Measurements from ENCODE around the gene SLC16A10. TPM values are rescaled to one million over a fixed set of nuclear protein-coding genes. Genes with fewer than 3 reads are reported as not detected.

Gene SLC16A10
- total RNA-seq, 1 experiment from 2014 or later, result 1.7 TPM

DNA sequence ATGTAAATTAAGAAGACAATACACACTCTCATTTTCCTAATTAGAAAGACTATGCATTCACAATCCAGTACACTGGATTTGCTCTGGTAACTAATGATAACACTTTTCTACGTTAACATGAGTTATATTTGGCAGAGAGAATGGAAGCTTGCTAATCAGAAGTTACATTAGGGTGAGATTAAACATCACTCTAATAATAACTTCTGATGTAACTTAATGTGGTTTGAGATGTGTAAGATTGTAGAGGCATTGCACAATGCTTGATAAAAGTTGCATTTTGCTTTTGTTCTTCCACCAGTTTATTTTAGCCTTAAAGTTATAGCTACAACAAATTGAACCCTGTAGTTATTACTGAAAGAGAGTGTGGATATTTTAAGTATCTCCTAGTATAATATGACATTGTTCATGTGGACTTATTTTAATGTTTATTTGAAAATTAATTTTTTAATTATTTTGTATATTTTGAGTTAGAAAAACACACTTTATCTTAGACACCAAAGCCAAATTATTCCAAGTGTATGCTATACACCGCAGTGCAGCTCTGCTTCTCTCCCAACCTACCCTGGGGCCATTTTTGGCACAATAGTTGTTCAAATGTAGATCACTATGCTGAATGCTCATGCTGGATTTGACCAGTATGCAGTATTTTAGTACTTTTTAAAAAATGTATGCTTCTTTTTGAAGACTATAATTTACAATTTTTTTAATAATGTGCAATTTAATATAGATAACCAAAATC, 143.2 kb downstream of the SLC16A10 start:
- intact Hi-C loops (cut with micrococcal nuclease; ENCODE audit: unreplicated experiment), result no loop called here
- H3K4me3 ChIP-seq, result peak overlapping the region; percentile 1; the same call in 1 of the 2 replicates
- H3K9me3 ChIP-seq (ENCODE audit: insufficient read depth, low read depth), result no peaks in the 10 kb centered on the region
- POLR2A ChIA-PET (ENCODE audit: unreplicated experiment), result interaction anchor here (0.6 kb wide), 1 partner anchor 28 kb away, joined by 4 read pairs; a partner anchor contains a TSS
- CTCF ChIA-PET, result interaction anchor here (0.6 kb wide), 1 partner anchor 113 kb away, joined by 5 read pairs; no protein-coding TSS in a partner anchor
- H3K36me3 ChIP-seq (ENCODE audit: low read depth), result no peaks in the 10 kb centered on the region
- peaks cover 44% of the 10 kb centered on the region for H3K4me1 ChIP-seq (replicated peaks; ENCODE audit: insufficient read depth)
- H3K27me3 ChIP-seq (ENCODE audit: insufficient read depth, low read depth), result no peaks in the 10 kb centered on the region
- no peaks in the 10 kb centered on the region for H4K20me1 ChIP-seq (ENCODE audit: insufficient read depth)
- peak overlapping the region; percentile 82 for H3K27ac ChIP-seq
- H3K9me2 ChIP-seq (ENCODE audit: insufficient read depth), result no peaks in the 10 kb centered on the region
- no peak for TF ChIP-seq EZH2 (IDR thresholded peaks at IDR 0.05; ENCODE audit: low read depth)
- TF ChIP-seq, protein P1, sequence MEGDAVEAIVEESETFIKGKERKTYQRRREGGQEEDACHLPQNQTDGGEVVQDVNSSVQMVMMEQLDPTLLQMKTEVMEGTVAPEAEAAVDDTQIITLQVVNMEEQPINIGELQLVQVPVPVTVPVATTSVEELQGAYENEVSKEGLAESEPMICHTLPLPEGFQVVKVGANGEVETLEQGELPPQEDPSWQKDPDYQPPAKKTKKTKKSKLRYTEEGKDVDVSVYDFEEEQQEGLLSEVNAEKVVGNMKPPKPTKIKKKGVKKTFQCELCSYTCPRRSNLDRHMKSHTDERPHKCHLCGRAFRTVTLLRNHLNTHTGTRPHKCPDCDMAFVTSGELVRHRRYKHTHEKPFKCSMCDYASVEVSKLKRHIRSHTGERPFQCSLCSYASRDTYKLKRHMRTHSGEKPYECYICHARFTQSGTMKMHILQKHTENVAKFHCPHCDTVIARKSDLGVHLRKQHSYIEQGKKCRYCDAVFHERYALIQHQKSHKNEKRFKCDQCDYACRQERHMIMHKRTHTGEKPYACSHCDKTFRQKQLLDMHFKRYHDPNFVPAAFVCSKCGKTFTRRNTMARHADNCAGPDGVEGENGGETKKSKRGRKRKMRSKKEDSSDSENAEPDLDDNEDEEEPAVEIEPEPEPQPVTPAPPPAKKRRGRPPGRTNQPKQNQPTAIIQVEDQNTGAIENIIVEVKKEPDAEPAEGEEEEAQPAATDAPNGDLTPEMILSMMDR (conservative IDR thresholded peaks at IDR 0.05), result no peak
- H3K4me2 ChIP-seq, result peak overlapping the region; percentile 55
- no TSS peak for BruUV-seq (replicated peaks)
- no peak overlapping the region for H2AFZ ChIP-seq
- H3K79me2 ChIP-seq (ENCODE audit: low read depth), result no peaks in the 10 kb centered on the region
- H3F3A ChIP-seq (ENCODE audit: insufficient read depth, low read depth), result peaks cover 23% of the 10 kb centered on the region
- peak in 1 of 2 experiments; percentile 75 for DNase-seq

- Histone ChIP-seq H3K9me3 (ENCODE audit: insufficient read depth, low read depth) (no peaks in the 10 kb centered on the region), H3K4me1 (replicated peaks; ENCODE audit: insufficient read depth) (peaks cover 44% of the 10 kb centered on the region), H3K36me3 (ENCODE audit: low read depth) (no peaks in the 10 kb centered on the region), H4K20me1 (ENCODE audit: insufficient read depth) (no peaks in the 10 kb centered on the region), H3K27ac (peak overlapping the region; percentile 82; the same call in 1 of the 2 replicates), H3K4me2 (peak overlapping the region; percentile 55), H3K9me2 (ENCODE audit: insufficient read depth) (no peaks in the 10 kb centered on the region), H2AFZ (no peak overlapping the region), H3K79me2 (ENCODE audit: low read depth) (no peaks in the 10 kb centered on the region), H3F3A (ENCODE audit: insufficient read depth, low read depth) (peaks cover 23% of the 10 kb centered on the region), H3K27me3 (ENCODE audit: insufficient read depth, low read depth) (no peaks in the 10 kb centered on the region), H3K4me3 (no peak overlapping the region)
- DNase-seq, result no peak
- POLR2A ChIA-PET (ENCODE audit: unreplicated experiment), result interaction anchor here (0.6 kb wide), 1 partner anchor 28 kb away, joined by 4 read pairs; a partner anchor contains a TSS
- CTCF ChIA-PET, result no interaction called here
- TF ChIP-seq, protein P1 (conservative IDR thresholded peaks at IDR 0.05), result no peak
- no peak for TF ChIP-seq EZH2 (IDR thresholded peaks at IDR 0.05; ENCODE audit: low read depth)
- intact Hi-C loops (cut with micrococcal nuclease; ENCODE audit: unreplicated experiment), result no loop called here
- no TSS peak for BruUV-seq (replicated peaks)
Measured at GRCh38 chr6:111231090-111231459, 143.8 kb downstream of the SLC16A10 start.

DNA sequence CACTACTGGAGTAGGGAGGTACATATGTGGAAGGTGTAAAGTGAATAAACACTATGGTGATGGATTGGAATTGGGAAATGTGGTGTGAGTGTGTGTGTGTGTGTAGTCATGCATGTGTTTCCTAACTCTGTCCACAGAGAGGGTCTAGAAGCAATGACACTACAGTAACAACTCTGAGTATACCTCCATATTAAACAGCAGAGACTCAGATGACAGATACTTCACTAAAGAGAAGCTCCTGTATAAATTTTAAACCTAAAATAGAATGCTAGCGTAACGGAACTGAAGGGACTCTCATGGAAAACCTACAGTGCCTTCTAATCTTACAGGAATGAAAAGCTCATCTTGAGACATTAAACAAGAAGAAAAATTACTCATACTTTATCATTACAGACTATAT, 150.5 kb downstream of the SLC16A10 start:
- H3K27me3 ChIP-seq (ENCODE audit: insufficient read depth, low read depth), result no peaks in the 10 kb centered on the region
- no peaks in the 10 kb centered on the region for H4K20me1 ChIP-seq (ENCODE audit: insufficient read depth)
- intact Hi-C loops (cut with micrococcal nuclease; ENCODE audit: unreplicated experiment), result no loop called here
- BruUV-seq (replicated peaks), result no TSS peak
- peaks cover 25% of the 10 kb centered on the region for H3K4me1 ChIP-seq (replicated peaks; ENCODE audit: insufficient read depth)
- no peak overlapping the region for H3K4me2 ChIP-seq
- no peak overlapping the region for H2AFZ ChIP-seq
- ChIA-PET POLR2A (ENCODE audit: unreplicated experiment) (interaction anchor here (0.6 kb wide), 1 partner anchor 11 kb away, joined by 4 read pairs; no protein-coding TSS in a partner anchor), CTCF (interaction anchor here (0.6 kb wide), 1 partner anchor 257 kb away, joined by 4 read pairs; no protein-coding TSS in a partner anchor)
- H3K36me3 ChIP-seq (ENCODE audit: low read depth), result no peaks in the 10 kb centered on the region
- H3K79me2 ChIP-seq (ENCODE audit: low read depth), result no peaks in the 10 kb centered on the region
- no peaks in the 10 kb centered on the region for H3K9me3 ChIP-seq (ENCODE audit: insufficient read depth, low read depth)
- H3F3A ChIP-seq (ENCODE audit: insufficient read depth, low read depth), result peaks cover 11% of the 10 kb centered on the region
- no peak for DNase-seq
- H3K4me3 ChIP-seq, result no peak overlapping the region
- H3K9me2 ChIP-seq (ENCODE audit: insufficient read depth), result no peaks in the 10 kb centered on the region
- H3K27ac ChIP-seq, result no peak overlapping the region
- TF ChIP-seq, protein P1 (conservative IDR thresholded peaks at IDR 0.05), result no peak
- TF ChIP-seq EZH2 (IDR thresholded peaks at IDR 0.05; ENCODE audit: low read depth), result no peak

Data from PC-9 (cell line).